SU-DHL-6 (cell line): Measurements from ENCODE around the gene RND2.

ENCODE experiments used
- H2AFZ ChIP-seq: fragments of 200-600 bp; sonication (generic); 2 replicates; pipeline ENCODE4 v1.6.1; 2014; ENCODE audit warnings: low read depth, mild to moderate bottlenecking, moderate library complexity, mixed read lengths, antibody characterized with exemption, low read length; ENCODE audit not compliant: severe bottlenecking
- H3F3A ChIP-seq: fragments of 200-600 bp; shearing (Covaris generic); 2 replicates; pipeline ENCODE4 v1.6.0; 2016; ENCODE audit warnings: antibody characterized with exemption, mild to moderate bottlenecking; ENCODE audit not compliant: insufficient read depth
- H3K27ac ChIP-seq: fragments of 200-600 bp; sonication (generic); 2 replicates; pipeline ENCODE4 v1.5.1; 2016; ENCODE audit warnings: low read depth, mild to moderate bottlenecking, low read length, moderate library complexity, mixed read lengths
- H3K27me3 ChIP-seq: fragments of 200-600 bp; sonication (generic), shearing (Covaris generic); 2 replicates; pipeline ENCODE4 v1.6.0; 2014; ENCODE audit warnings: mild to moderate bottlenecking, low read length
- H3K36me3 ChIP-seq: fragments of 200-600 bp; sonication (generic); 2 replicates; pipeline ENCODE4 v1.6.1; 2014; ENCODE audit warnings: mild to moderate bottlenecking, low read length, mixed read lengths
- H3K4me2 ChIP-seq: fragments of 300-600, 200-600 bp; shearing (Covaris generic), sonication (generic); 2 replicates; pipeline ENCODE4 v1.6.0; 2014; ENCODE audit warnings: low read length, low read depth, mild to moderate bottlenecking; ENCODE audit not compliant: poor library complexity, severe bottlenecking
- H3K4me3 ChIP-seq: fragments of 200-600 bp; sonication (generic); 2 replicates; pipeline ENCODE4 v1.5.1; 2014; ENCODE audit warnings: antibody characterized with exemption, low read length, mild to moderate bottlenecking, mixed read lengths; ENCODE audit not compliant: insufficient read depth, poor library complexity, severe bottlenecking
- H3K79me2 ChIP-seq: fragments of 200-600 bp; sonication (generic); 2 replicates; pipeline ENCODE4 v1.6.1; 2014; ENCODE audit warnings: mild to moderate bottlenecking, low read length, moderate library complexity; ENCODE audit not compliant: insufficient read depth
- H3K9ac ChIP-seq: fragments of 200-600 bp; sonication (generic); 2 replicates; pipeline ENCODE4 v1.7.0; 2014; ENCODE audit warnings: mild to moderate bottlenecking, low read length
- H3K9me2 ChIP-seq: fragments of 200-600 bp; sonication (generic); replicated peaks from 2 replicates; pipeline ENCODE4 v1.6.1; 2014; ENCODE audit warnings: low read length; ENCODE audit not compliant: insufficient read depth
- H3K9me3 ChIP-seq: fragments of 200-600 bp; sonication (generic); 2 replicates; pipeline ENCODE4 v1.6.1; 2014; ENCODE audit warnings: low read length, mixed read lengths; ENCODE audit not compliant: insufficient read depth
- H4K20me1 ChIP-seq: fragments of 200-600 bp; sonication (generic); 2 replicates; pipeline ENCODE4 v1.6.1; 2014; ENCODE audit warnings: low read depth, mild to moderate bottlenecking, antibody characterized with exemption, low read length, moderate library complexity, mixed read lengths
- EZH2phosphoT487 ChIP-seq: fragments of 200-600 bp; sonication (generic), shearing (Covaris generic); conservative IDR thresholded peaks from 2 replicates; pipeline ENCODE4 v1.6.1; 2018; ENCODE audit warnings: mild to moderate bottlenecking, antibody characterized with exemption, low read length, moderate library complexity, mixed read lengths
- TF ChIP-seq, protein P1 (sequence below): fragments of 200-600 bp; sonication (generic); IDR thresholded peaks from one replicate; pipeline ENCODE4 v1.5.1; 2017; ENCODE audit warnings: antibody characterized with exemption, mild to moderate bottlenecking, low read length, moderate library complexity; ENCODE audit not compliant: insufficient read depth, poor library complexity, severe bottlenecking

Gene RND2

DNA sequence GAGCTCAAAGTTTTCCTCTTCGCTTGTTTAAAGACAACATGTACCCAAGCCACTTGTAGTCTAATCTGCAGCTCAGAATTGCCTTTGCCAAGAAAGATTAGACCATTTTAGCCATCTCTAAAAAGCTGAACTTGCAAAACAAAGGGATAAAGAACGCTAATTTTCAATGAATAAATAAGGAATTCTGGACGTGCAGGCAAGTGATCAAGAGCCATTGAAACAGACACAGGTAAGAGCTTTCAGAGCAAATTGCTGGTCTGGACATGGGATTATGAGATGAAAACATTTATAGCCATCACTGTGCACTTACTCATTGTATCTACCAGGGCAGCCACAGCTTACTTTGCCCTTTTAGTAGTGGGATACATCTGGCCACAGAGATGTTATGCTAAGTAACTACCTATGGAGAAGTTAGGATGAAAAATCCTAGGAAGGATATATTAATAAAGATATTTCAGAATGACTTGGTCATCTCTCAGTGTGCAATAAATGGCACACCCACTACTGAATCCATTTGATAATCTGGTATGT, 44.4 kb downstream of the RND2 start:
- no peaks in the 10 kb centered on the region for H4K20me1 ChIP-seq
- H2AFZ ChIP-seq, result no peak overlapping the region
- H3K27ac ChIP-seq, result no peak overlapping the region
- no peaks in the 10 kb centered on the region for H3K9me2 ChIP-seq
- H3K27me3 ChIP-seq, result no peaks in the 10 kb centered on the region
- no peak overlapping the region for H3K9ac ChIP-seq
- H3K4me3 ChIP-seq, result no peak overlapping the region
- 0 out of 2 replicates have a peak, but pooled peaks cover 3% of the 10 kb centered on the region for H3F3A ChIP-seq
- TF ChIP-seq EZH2phosphoT487, result no peak
- TF ChIP-seq, protein P1, sequence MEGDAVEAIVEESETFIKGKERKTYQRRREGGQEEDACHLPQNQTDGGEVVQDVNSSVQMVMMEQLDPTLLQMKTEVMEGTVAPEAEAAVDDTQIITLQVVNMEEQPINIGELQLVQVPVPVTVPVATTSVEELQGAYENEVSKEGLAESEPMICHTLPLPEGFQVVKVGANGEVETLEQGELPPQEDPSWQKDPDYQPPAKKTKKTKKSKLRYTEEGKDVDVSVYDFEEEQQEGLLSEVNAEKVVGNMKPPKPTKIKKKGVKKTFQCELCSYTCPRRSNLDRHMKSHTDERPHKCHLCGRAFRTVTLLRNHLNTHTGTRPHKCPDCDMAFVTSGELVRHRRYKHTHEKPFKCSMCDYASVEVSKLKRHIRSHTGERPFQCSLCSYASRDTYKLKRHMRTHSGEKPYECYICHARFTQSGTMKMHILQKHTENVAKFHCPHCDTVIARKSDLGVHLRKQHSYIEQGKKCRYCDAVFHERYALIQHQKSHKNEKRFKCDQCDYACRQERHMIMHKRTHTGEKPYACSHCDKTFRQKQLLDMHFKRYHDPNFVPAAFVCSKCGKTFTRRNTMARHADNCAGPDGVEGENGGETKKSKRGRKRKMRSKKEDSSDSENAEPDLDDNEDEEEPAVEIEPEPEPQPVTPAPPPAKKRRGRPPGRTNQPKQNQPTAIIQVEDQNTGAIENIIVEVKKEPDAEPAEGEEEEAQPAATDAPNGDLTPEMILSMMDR, result no peak
- H3K4me2 ChIP-seq, result no peak overlapping the region
- H3K36me3 ChIP-seq, result peaks cover 21% of the 10 kb centered on the region
- H3K79me2 ChIP-seq, result no peaks in the 10 kb centered on the region
- H3K9me3 ChIP-seq, result no peaks in the 10 kb centered on the region

DNA sequence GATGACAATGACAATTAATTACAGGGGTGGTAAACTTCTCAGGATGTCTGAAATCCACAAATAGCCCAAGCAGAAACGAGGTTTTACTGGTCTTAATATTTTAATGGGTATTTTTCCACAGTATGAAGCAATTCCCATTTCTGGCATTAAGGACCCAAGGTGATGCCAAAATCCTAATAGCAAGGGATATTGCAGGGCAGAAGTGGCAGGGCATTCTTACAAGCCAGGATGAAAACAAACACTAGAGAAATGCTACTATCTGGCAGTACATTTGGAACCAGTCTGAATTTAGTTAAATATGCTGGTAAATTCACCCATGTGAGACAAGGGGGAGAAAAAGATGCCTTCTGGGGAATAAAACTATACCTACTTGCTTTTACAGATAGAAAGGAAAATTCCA, 45.2 kb downstream of the RND2 start:
- peaks cover 21% of the 10 kb centered on the region for H3K36me3 ChIP-seq
- no peaks in the 10 kb centered on the region for H3K9me2 ChIP-seq
- no peaks in the 10 kb centered on the region for H3K9me3 ChIP-seq
- H2AFZ ChIP-seq, result no peak overlapping the region
- no peak overlapping the region for H3K4me3 ChIP-seq
- H3F3A ChIP-seq, result 0 out of 2 replicates have a peak, but pooled peaks cover 3% of the 10 kb centered on the region
- H3K4me2 ChIP-seq, result no peak overlapping the region
- H3K79me2 ChIP-seq, result no peaks in the 10 kb centered on the region
- H3K27me3 ChIP-seq, result no peaks in the 10 kb centered on the region
- no peak for TF ChIP-seq EZH2phosphoT487
- TF ChIP-seq, protein P1, result no peak
- H4K20me1 ChIP-seq, result no peaks in the 10 kb centered on the region
- no peak overlapping the region for H3K9ac ChIP-seq
- H3K27ac ChIP-seq, result no peak overlapping the region

DNA sequence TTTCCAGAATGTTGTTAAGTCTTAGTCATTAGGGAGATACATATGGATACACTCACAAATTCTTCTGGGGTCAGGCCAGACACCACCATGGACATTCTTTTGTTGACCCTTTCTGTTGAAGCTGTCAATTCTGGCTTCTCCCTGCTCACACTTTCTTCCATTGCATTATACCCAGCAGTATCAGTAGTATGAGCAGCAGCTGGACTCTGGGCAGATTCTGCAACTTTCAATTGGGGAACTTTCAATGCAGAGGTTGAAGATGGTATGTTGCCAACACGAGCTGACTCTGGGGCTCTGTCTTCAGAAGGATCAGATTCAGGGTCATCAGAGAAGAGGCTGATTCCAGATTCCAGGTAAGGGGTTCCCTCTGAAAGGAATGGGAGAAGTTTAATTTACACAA, 45.8 kb downstream of the RND2 start:
- Histone ChIP-seq H3K4me2 (no peak overlapping the region), H3F3A (0 out of 2 replicates have a peak, but pooled peaks cover 3% of the 10 kb centered on the region), H3K9me3 (no peaks in the 10 kb centered on the region), H2AFZ (no peak overlapping the region), H4K20me1 (no peaks in the 10 kb centered on the region), H3K9ac (no peak overlapping the region), H3K4me3 (no peak overlapping the region), H3K27me3 (no peaks in the 10 kb centered on the region), H3K9me2 (no peaks in the 10 kb centered on the region), H3K36me3 (peaks cover 21% of the 10 kb centered on the region), H3K79me2 (no peaks in the 10 kb centered on the region), H3K27ac (no peak overlapping the region)
- TF ChIP-seq EZH2phosphoT487, result no peak
- TF ChIP-seq, protein P1, result no peak
